ENCODE results near the gene PSTPIP2. TPM values are rescaled to one million over a fixed set of nuclear protein-coding genes. Genes with fewer than 3 reads are reported as not detected.
A peak's percentile ranks its signal among the peaks of the same experiment; 100 is the strongest.

Gene PSTPIP2
- total and polyA plus RNA-seq, 2 of the 8 experiments (the other 6 are each of a cell fraction or from before 2014, with no cell fraction given), result 1.8 to 2.4 TPM

DNA sequence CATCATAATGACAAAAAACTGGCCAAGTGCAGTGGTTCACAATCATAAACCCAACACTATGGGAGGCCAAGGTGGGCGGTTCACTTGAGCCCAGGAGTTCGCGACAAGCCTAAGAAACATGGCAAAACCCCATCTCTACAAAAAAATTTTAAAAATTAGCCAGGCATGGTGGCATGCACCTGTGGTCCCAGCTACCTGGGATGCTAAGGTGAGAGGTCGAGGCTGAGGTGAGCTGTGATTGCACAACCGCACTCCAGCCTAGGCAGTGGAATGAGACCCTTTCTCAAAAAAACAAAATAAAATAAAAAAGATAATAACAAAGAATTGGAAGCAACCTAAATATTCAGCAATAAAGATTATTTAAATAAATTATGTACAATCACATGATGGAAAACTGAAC is 21.8 kb downstream of the PSTPIP2 start:
- Histone ChIP-seq H3K4me3 (ENCODE audit: extremely low read depth in 1 of 4, insufficient read depth in 2 of 4, low read depth in 3 of 4, low read length in 4 of 4) (no peak overlapping the region), H2BK15ac (ENCODE audit: low read length) (no peak overlapping the region), H4K5ac (ENCODE audit: insufficient read length, low read depth, low read length) (no peak overlapping the region), H3K4me2 (ENCODE audit: insufficient read depth in 1 of 2, low read depth in 2 of 2, low read length in 2 of 2) (no peak overlapping the region), H3K27ac (ENCODE audit: low read depth, low read length) (no peak overlapping the region), H3K9me3 (ENCODE audit: insufficient read depth in 2 of 2, low read depth in 1 of 2, low read length in 1 of 2) (no peaks in the 10 kb centered on the region), H2BK12ac (ENCODE audit: low read depth, low read length) (no peak overlapping the region), H2AFZ (ENCODE audit: low read length) (no peak overlapping the region), H3K23me2 (ENCODE audit: low read depth, low read length) (no peaks in the 10 kb centered on the region), H2AK5ac (ENCODE audit: low read depth, low read length) (no peak overlapping the region), H3K4me1 (replicated peaks in 1 of 4; ENCODE audit: control insufficient read depth in 3 of 4, insufficient read depth in 4 of 4, low read length in 3 of 4) (no peaks in the 10 kb centered on the region), H3K79me1 (ENCODE audit: low read depth, low read length) (no peaks in the 10 kb centered on the region), H3K4ac (replicated peaks; ENCODE audit: insufficient read length, low read depth, low read length) (no peak overlapping the region), H3K18ac (ENCODE audit: extremely low read depth, low read length) (no peak overlapping the region), H2BK120ac (replicated peaks; ENCODE audit: low read depth, low read length) (no peak overlapping the region), H4K8ac (ENCODE audit: extremely low read depth, insufficient read depth, low read length) (no peak overlapping the region), H3K36me3 (ENCODE audit: control insufficient read depth in 2 of 4, insufficient read depth in 4 of 4, low read length in 3 of 4) (no peaks in the 10 kb centered on the region), H3K56ac (replicated peaks; ENCODE audit: insufficient read length, low read depth, low read length) (no peak overlapping the region), H3K9ac (replicated peaks in 1 of 4; ENCODE audit: extremely low read depth in 1 of 4, low read depth in 3 of 4, low read length in 3 of 4) (no peak overlapping the region), H2BK5ac (ENCODE audit: low read depth, low read length) (no peak overlapping the region), H3K23ac (ENCODE audit: insufficient read length) (no peak overlapping the region), H3K14ac (ENCODE audit: insufficient read length) (no peak overlapping the region), H3K27me3 (replicated peaks in 1 of 4; ENCODE audit: control insufficient read depth in 3 of 4, extremely low read depth in 1 of 4, insufficient read depth in 3 of 4, low read length in 3 of 4) (no peaks in the 10 kb centered on the region), H4K20me1 (replicated peaks in 1 of 2; ENCODE audit: control insufficient read depth in 1 of 2, insufficient read depth in 2 of 2, low read length in 2 of 2) (no peaks in the 10 kb centered on the region), H4K91ac (replicated peaks; ENCODE audit: insufficient read length, low read length) (no peak overlapping the region), H3K79me2 (ENCODE audit: control insufficient read depth in 1 of 2, insufficient read depth in 2 of 2, low read length in 2 of 2) (no peaks in the 10 kb centered on the region), H2BK20ac (ENCODE audit: low read length) (no peak overlapping the region)
- FAIRE-seq (no peak), DNase-seq (ENCODE audit: low read depth in 1 of 2, low spot score in 2 of 2) (peak in 1 of 2 experiments; percentile 27)
- WGBS, 2 experiments (ENCODE audit: extremely low coverage in 1 of 2, insufficient coverage in 1 of 2, insufficient read length in 1 of 2, insufficient replicate concordance in 2 of 2, low coverage in 1 of 2, low lambda C conversion rate in 2 of 2, missing lambda C conversion rate in 1 of 2), result 93% methylated on average over 5 of the region's 5 CpGs; no CpG with 5 or more reads in 1 of the 2 experiments
- CTCF ChIA-PET (ENCODE audit: partially characterized antibody), result no interaction called here
- POLR2A ChIA-PET (ENCODE audit: partially characterized antibody), result interaction anchor here (0.9 kb wide), 1 partner anchor 9 kb away, joined by 3 read pairs; no protein-coding TSS in a partner anchor
- TF ChIP-seq SAP30 (IDR thresholded peaks at IDR 0.05; ENCODE audit: insufficient read depth, insufficient replicate concordance, low read length) (no peak), CEBPB (IDR thresholded peaks at IDR 0.05; ENCODE audit: low read depth, low read length) (0 out of 2 replicates have a peak, but pooled peaks have one; percentile 22), RBBP5 (IDR thresholded peaks at IDR 0.05; ENCODE audit: borderline replicate concordance, low read depth, low read length) (no peak), BACH1 (IDR thresholded peaks at IDR 0.05; ENCODE audit: low read length) (no peak)
